H1 (cell line): ENCODE results near the gene SPATA22. TPM values are rescaled to one million over a fixed set of nuclear protein-coding genes. Genes with fewer than 3 reads are reported as not detected.

Source experiments
- BCL11A ChIP-seq, 2 experiments: IDR thresholded peaks; one replicate each; pipeline ENCODE4 v1.6.1; 2011; ENCODE audit warnings: low read depth in 2 of 2, low read length in 2 of 2, mild to moderate bottlenecking in 2 of 2
- EGR1 ChIP-seq: IDR thresholded peaks from 2 replicates; pipeline ENCODE4 v1.6.1; 2011; ENCODE audit warnings: low read depth, low read length, borderline replicate concordance
- HDAC6 ChIP-seq: IDR thresholded peaks from one replicate; pipeline ENCODE4 v1.7.1; 2012; ENCODE audit warnings: low read depth, mild to moderate bottlenecking, inconsistent platforms, low read length, moderate library complexity
- RBBP5 ChIP-seq: IDR thresholded peaks from 2 replicates; pipeline ENCODE4 v1.7.1; 2012; ENCODE audit warnings: low read depth, mild to moderate bottlenecking, inconsistent platforms, low read length, moderate library complexity, borderline replicate concordance
- SIN3A ChIP-seq, 2 experiments: IDR thresholded peaks in 1 of 2; conservative IDR thresholded peaks in 1 of 2; 2 replicates each; pipeline ENCODE4 v1.6.1; 2011 to 2012; ENCODE audit warnings: low read length in 2 of 2, improper control_type of control experiment in 1 of 2, low read depth in 1 of 2, mild to moderate bottlenecking in 1 of 2
- SIRT6 ChIP-seq: IDR thresholded peaks from one replicate; pipeline ENCODE4 v1.7.1; 2012; ENCODE audit warnings: low read length, inconsistent platforms
- SIX5 ChIP-seq: IDR thresholded peaks from 2 replicates; pipeline ENCODE4 v1.6.1; 2011; ENCODE audit warnings: mild to moderate bottlenecking, low read depth, low read length
- TEAD4 ChIP-seq: IDR thresholded peaks from 2 replicates; pipeline ENCODE4 v1.6.1; 2012; ENCODE audit warnings: low read depth, low read length, inconsistent platforms, mixed read lengths
- polyA plus RNA-seq, 7 experiments: library from polyadenylated mRNA; depleted of rRNA in 3 of 7; stranded (reverse) in 5 of 7; unstranded in 2 of 7; fragments of >200 nt in 5 of 7; fragments of 200-250 nt in 2 of 7; gene quantifications; 1 replicate in 5 of 7; 2 replicates in 1 of 7; 4 replicates in 1 of 7; pipeline versions ENCODE4 v1.2.1 to v1.2.3, GENCODE V29; 2011 to 2013; ENCODE audit warnings: missing spikeins in 2 of 7, mixed read lengths in 2 of 7
- total RNA-seq: library from RNA; stranded (reverse); fragmentation: NEBNext Ultra II Directional; extraction: Animal tissue kit (Norgen Biotek cat#: 25700); gene quantifications from 2 replicates; pipeline ENCODE4 v1.2.1, GENCODE V29; 2021
- TF ChIP-seq, protein P1 (sequence below): fragments of 300-600 bp; sonication (generic); IDR thresholded peaks from 2 replicates; pipeline ENCODE4 v1.7.1; 2012; ENCODE audit warnings: low read length, moderate library complexity, mild to moderate bottlenecking, inconsistent platforms; ENCODE audit not compliant: insufficient replicate concordance
- TF ChIP-seq, protein P2 (sequence below): IDR thresholded peaks from 2 replicates; pipeline ENCODE4 v1.6.1; 2012; ENCODE audit warnings: inconsistent platforms
- TF ChIP-seq, protein P3 (sequence below): IDR thresholded peaks from 2 replicates; pipeline ENCODE4 v1.6.1; 2011; ENCODE audit warnings: low read length, improper control_type of control experiment

SPATA22 gene
- total and polyA plus RNA-seq, 2 of the 8 experiments (the other 6 are each of a cell fraction or from before 2014, with no cell fraction given): 0.06 TPM; not detected in 1

DNA sequence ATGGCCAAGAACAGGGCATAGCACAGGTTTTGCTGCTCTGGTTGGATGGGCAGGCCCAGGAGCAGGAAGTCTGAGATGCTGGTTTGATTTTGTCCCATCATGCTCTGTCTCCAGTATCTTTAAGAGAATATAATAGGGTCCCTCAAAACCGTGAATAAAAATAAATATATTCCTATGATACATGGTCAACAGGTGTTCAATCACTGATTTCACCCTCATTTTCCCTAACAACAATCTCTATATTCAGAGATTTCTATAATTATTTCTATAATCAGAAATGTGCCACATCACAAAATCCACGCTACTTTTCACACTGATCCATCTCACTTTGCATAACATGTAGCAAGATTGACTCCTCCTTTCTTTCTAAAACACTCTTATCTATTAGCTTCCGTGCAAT lies 37.9 kb downstream of the SPATA22 start, which contains the start of gene OR1E2 (continued):
- TF ChIP-seq, protein P1, sequence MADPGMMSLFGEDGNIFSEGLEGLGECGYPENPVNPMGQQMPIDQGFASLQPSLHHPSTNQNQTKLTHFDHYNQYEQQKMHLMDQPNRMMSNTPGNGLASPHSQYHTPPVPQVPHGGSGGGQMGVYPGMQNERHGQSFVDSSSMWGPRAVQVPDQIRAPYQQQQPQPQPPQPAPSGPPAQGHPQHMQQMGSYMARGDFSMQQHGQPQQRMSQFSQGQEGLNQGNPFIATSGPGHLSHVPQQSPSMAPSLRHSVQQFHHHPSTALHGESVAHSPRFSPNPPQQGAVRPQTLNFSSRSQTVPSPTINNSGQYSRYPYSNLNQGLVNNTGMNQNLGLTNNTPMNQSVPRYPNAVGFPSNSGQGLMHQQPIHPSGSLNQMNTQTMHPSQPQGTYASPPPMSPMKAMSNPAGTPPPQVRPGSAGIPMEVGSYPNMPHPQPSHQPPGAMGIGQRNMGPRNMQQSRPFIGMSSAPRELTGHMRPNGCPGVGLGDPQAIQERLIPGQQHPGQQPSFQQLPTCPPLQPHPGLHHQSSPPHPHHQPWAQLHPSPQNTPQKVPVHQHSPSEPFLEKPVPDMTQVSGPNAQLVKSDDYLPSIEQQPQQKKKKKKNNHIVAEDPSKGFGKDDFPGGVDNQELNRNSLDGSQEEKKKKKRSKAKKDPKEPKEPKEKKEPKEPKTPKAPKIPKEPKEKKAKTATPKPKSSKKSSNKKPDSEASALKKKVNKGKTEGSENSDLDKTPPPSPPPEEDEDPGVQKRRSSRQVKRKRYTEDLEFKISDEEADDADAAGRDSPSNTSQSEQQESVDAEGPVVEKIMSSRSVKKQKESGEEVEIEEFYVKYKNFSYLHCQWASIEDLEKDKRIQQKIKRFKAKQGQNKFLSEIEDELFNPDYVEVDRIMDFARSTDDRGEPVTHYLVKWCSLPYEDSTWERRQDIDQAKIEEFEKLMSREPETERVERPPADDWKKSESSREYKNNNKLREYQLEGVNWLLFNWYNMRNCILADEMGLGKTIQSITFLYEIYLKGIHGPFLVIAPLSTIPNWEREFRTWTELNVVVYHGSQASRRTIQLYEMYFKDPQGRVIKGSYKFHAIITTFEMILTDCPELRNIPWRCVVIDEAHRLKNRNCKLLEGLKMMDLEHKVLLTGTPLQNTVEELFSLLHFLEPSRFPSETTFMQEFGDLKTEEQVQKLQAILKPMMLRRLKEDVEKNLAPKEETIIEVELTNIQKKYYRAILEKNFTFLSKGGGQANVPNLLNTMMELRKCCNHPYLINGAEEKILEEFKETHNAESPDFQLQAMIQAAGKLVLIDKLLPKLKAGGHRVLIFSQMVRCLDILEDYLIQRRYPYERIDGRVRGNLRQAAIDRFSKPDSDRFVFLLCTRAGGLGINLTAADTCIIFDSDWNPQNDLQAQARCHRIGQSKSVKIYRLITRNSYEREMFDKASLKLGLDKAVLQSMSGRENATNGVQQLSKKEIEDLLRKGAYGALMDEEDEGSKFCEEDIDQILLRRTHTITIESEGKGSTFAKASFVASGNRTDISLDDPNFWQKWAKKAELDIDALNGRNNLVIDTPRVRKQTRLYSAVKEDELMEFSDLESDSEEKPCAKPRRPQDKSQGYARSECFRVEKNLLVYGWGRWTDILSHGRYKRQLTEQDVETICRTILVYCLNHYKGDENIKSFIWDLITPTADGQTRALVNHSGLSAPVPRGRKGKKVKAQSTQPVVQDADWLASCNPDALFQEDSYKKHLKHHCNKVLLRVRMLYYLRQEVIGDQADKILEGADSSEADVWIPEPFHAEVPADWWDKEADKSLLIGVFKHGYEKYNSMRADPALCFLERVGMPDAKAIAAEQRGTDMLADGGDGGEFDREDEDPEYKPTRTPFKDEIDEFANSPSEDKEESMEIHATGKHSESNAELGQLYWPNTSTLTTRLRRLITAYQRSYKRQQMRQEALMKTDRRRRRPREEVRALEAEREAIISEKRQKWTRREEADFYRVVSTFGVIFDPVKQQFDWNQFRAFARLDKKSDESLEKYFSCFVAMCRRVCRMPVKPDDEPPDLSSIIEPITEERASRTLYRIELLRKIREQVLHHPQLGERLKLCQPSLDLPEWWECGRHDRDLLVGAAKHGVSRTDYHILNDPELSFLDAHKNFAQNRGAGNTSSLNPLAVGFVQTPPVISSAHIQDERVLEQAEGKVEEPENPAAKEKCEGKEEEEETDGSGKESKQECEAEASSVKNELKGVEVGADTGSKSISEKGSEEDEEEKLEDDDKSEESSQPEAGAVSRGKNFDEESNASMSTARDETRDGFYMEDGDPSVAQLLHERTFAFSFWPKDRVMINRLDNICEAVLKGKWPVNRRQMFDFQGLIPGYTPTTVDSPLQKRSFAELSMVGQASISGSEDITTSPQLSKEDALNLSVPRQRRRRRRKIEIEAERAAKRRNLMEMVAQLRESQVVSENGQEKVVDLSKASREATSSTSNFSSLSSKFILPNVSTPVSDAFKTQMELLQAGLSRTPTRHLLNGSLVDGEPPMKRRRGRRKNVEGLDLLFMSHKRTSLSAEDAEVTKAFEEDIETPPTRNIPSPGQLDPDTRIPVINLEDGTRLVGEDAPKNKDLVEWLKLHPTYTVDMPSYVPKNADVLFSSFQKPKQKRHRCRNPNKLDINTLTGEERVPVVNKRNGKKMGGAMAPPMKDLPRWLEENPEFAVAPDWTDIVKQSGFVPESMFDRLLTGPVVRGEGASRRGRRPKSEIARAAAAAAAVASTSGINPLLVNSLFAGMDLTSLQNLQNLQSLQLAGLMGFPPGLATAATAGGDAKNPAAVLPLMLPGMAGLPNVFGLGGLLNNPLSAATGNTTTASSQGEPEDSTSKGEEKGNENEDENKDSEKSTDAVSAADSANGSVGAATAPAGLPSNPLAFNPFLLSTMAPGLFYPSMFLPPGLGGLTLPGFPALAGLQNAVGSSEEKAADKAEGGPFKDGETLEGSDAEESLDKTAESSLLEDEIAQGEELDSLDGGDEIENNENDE: no peak
- TF ChIP-seq SIRT6: no peak
- TF ChIP-seq HDAC6: no peak
- TF ChIP-seq SIX5: no peak
- no peak for TF ChIP-seq SIN3A (conservative IDR thresholded peaks at IDR 0.05 in 1 of 2, IDR thresholded peaks at IDR 0.05 in 1 of 2; ENCODE audit: low read depth in 1 of 2, low read length in 2 of 2)
- TF ChIP-seq RBBP5: no peak
- TF ChIP-seq, protein P2, sequence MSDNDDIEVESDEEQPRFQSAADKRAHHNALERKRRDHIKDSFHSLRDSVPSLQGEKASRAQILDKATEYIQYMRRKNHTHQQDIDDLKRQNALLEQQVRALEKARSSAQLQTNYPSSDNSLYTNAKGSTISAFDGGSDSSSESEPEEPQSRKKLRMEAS: no peak
- TF ChIP-seq TEAD4: no peak
- TF ChIP-seq, protein P3, sequence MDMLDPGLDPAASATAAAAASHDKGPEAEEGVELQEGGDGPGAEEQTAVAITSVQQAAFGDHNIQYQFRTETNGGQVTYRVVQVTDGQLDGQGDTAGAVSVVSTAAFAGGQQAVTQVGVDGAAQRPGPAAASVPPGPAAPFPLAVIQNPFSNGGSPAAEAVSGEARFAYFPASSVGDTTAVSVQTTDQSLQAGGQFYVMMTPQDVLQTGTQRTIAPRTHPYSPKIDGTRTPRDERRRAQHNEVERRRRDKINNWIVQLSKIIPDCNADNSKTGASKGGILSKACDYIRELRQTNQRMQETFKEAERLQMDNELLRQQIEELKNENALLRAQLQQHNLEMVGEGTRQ: no peak
- TF ChIP-seq BCL11A (IDR thresholded peaks at IDR 0.05; ENCODE audit: low read depth in 2 of 2, low read length in 2 of 2): no peak
- no peak for TF ChIP-seq EGR1
